Ascending aorta (tissue), 2 donors: Measurements from ENCODE around the gene PCDH9. TPM values are rescaled to one million over a fixed set of nuclear protein-coding genes. Genes with fewer than 3 reads are reported as not detected.

Experiments used
- DNase-seq, 2 donors: peaks; one replicate each; pipeline ENCODE4 v3.0.0-alpha.2; 2019; ENCODE audit warnings: low spot score in 2 of 2
- H3K27ac ChIP-seq, 2 donors: fragments of 200-600 bp; sonication (generic); one replicate each; pipeline ENCODE4 v1.5.1; 2016 to 2017; ENCODE audit warnings: mild to moderate bottlenecking in 1 of 2
- H3K27me3 ChIP-seq: fragments of 200-600 bp; sonication (generic); one replicate; pipeline ENCODE4 v1.5.1; 2017
- H3K36me3 ChIP-seq, 2 donors: fragments of 200-600 bp; sonication (generic); one replicate each; pipeline ENCODE4 v1.5.1; 2016
- H3K4me1 ChIP-seq, 2 donors: fragments of 200-600 bp; sonication (generic); one replicate each; pipeline ENCODE4 v1.5.1; 2016 to 2017; ENCODE audit warnings: mild to moderate bottlenecking in 1 of 2
- H3K4me3 ChIP-seq, 2 donors: fragments of 200-600 bp; sonication (generic); one replicate each; pipeline ENCODE4 v1.5.1; 2016 to 2017; ENCODE audit warnings: mild to moderate bottlenecking in 1 of 2
- H3K9me3 ChIP-seq, 2 donors: fragments of 200-600 bp; sonication (generic); one replicate each; pipeline ENCODE4 v1.5.1; 2016
- intact Hi-C: fragments of 100-400 bp; cut with DNase I; formaldehyde crosslinking; loops from one replicate; pipeline ENCODE4 v1.15.1; 2023
- total RNA-seq: library from RNA; depleted of rRNA; stranded (reverse); fragments of >200 nt; gene quantifications from one replicate; pipeline ENCODE4 v1.1.0, GENCODE V29; 2016
- TF ChIP-seq, protein P1 (sequence below), 3 experiments: fragments of 200-600 bp in 2 of 3; fragments of 450-650 bp in 1 of 3; sonication (generic) in 2 of 3; IDR thresholded peaks; one replicate each; pipeline ENCODE4 v1.5.1; 2016 to 2019; ENCODE audit warnings: antibody characterized with exemption in 3 of 3, mild to moderate bottlenecking in 1 of 3, moderate library complexity in 1 of 3

PCDH9 gene
- total RNA-seq, 1 donor from 2014 or later: 3.6 TPM

GRCh38 chr13:66586489-66586888, 643.6 kb downstream of the PCDH9 start:
- no peaks in the 10 kb centered on the region for H3K27me3 ChIP-seq
- no peak overlapping the region for H3K27ac ChIP-seq
- H3K4me3 ChIP-seq: no peak overlapping the region
- H3K9me3 ChIP-seq: no peaks in the 10 kb centered on the region
- intact Hi-C loops: no loop called here
- TF ChIP-seq, protein P1, sequence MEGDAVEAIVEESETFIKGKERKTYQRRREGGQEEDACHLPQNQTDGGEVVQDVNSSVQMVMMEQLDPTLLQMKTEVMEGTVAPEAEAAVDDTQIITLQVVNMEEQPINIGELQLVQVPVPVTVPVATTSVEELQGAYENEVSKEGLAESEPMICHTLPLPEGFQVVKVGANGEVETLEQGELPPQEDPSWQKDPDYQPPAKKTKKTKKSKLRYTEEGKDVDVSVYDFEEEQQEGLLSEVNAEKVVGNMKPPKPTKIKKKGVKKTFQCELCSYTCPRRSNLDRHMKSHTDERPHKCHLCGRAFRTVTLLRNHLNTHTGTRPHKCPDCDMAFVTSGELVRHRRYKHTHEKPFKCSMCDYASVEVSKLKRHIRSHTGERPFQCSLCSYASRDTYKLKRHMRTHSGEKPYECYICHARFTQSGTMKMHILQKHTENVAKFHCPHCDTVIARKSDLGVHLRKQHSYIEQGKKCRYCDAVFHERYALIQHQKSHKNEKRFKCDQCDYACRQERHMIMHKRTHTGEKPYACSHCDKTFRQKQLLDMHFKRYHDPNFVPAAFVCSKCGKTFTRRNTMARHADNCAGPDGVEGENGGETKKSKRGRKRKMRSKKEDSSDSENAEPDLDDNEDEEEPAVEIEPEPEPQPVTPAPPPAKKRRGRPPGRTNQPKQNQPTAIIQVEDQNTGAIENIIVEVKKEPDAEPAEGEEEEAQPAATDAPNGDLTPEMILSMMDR (IDR thresholded peaks at IDR 0.05): no peak
- H3K36me3 ChIP-seq: no peaks in the 10 kb centered on the region
- H3K4me1 ChIP-seq: no peaks in the 10 kb centered on the region
- no peak for DNase-seq

DNA sequence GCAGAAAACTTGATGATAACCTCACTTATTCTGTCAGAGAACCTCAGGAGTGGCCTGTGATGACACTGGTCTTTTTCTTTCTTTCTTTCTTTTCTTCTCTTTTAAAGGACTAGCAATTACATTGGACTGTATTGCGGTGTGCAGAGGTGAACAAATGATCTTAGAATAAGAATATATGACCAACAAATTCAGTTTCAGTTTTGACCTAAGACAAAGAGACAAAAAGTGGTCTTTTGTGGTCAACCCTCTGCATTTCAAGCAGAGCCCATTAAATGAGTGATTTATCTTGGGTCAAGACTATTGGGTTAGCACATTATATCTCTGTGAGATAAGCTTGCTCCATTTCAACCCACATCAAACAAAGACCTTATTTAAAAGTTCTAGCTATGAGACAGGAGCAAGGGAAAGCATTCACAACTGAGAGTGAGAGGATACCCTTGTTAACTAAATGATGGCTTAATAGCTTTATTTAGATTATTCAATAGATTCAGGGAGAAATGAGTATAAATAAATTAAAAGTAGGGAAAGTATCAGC, 644.4 kb downstream of the PCDH9 start:
- intact Hi-C loops: no loop called here
- no peaks in the 10 kb centered on the region for H3K36me3 ChIP-seq
- no peaks in the 10 kb centered on the region for H3K27me3 ChIP-seq
- no peaks in the 10 kb centered on the region for H3K4me1 ChIP-seq
- no peak overlapping the region for H3K4me3 ChIP-seq
- TF ChIP-seq, protein P1 (IDR thresholded peaks at IDR 0.05): no peak
- H3K27ac ChIP-seq: no peak overlapping the region
- H3K9me3 ChIP-seq: no peaks in the 10 kb centered on the region
- DNase-seq: no peak

DNA sequence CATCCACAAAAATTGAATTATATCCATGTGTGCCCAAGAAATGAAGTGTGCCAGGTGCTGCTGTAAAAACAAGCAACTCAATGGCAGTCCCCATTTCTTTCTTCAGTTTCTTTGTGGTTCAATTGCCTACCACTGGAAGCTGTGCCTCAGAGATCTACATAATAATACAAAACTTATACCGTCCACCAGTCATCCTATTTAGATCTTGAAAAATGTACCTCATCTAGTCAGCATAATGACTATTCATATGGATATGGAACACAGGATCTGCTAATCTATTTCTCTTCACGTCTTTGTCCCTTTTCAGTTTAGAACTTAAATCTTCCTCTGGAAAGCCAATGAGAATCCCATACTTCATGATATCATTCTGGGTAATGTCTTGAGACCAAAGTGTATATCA, 648.5 kb downstream of the PCDH9 start:
- Histone ChIP-seq H3K27me3 (no peaks in the 10 kb centered on the region), H3K4me1 (no peaks in the 10 kb centered on the region), H3K9me3 (no peaks in the 10 kb centered on the region), H3K4me3 (no peak overlapping the region), H3K27ac (no peak overlapping the region), H3K36me3 (no peaks in the 10 kb centered on the region)
- intact Hi-C loops: no loop called here
- TF ChIP-seq, protein P1 (IDR thresholded peaks at IDR 0.05): no peak
- no peak for DNase-seq

DNA sequence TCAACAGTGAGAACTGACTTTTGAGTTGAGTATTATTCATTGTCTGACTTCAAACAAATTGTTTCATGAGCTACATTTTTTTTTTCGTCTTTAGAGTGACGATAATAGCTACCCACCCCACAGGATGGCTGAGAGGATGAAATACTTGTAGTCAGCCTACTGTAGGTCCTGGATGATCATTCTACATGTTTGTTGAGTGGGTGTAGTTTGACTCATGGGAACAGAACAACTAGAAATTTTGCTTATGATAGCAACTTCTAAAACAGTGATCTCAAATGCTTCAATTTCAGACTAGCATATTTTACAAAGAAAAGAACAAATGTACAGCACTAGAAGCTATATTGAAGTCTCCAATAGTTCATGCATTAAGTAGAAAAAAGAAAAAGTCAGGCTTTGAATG, 651.8 kb downstream of the PCDH9 start:
- TF ChIP-seq, protein P1 (IDR thresholded peaks at IDR 0.05): no peak
- DNase-seq: no peak
- no peaks in the 10 kb centered on the region for H3K27me3 ChIP-seq
- no peak overlapping the region for H3K27ac ChIP-seq
- H3K9me3 ChIP-seq: no peaks in the 10 kb centered on the region
- intact Hi-C loops: no loop called here
- no peaks in the 10 kb centered on the region for H3K36me3 ChIP-seq
- H3K4me3 ChIP-seq: no peak overlapping the region
- no peaks in the 10 kb centered on the region for H3K4me1 ChIP-seq

GRCh38 chr13:66577358-66577757, 652.8 kb downstream of the PCDH9 start:
- DNase-seq: no peak
- H3K4me3 ChIP-seq: no peak overlapping the region
- TF ChIP-seq, protein P1 (IDR thresholded peaks at IDR 0.05): no peak
- no peaks in the 10 kb centered on the region for H3K9me3 ChIP-seq
- no peaks in the 10 kb centered on the region for H3K27me3 ChIP-seq
- intact Hi-C loops: no loop called here
- H3K27ac ChIP-seq: no peak overlapping the region
- H3K36me3 ChIP-seq: no peaks in the 10 kb centered on the region
- H3K4me1 ChIP-seq: no peaks in the 10 kb centered on the region

- TF ChIP-seq, protein P1 (IDR thresholded peaks at IDR 0.05): no peak
- Histone ChIP-seq H3K27me3 (no peaks in the 10 kb centered on the region), H3K36me3 (no peaks in the 10 kb centered on the region), H3K4me3 (no peak overlapping the region), H3K4me1 (no peaks in the 10 kb centered on the region), H3K27ac (no peak overlapping the region), H3K9me3 (no peaks in the 10 kb centered on the region)
- no peak for DNase-seq
- intact Hi-C loops: no loop called here
Observed at GRCh38 chr13:66576381-66576780, 653.8 kb downstream of the PCDH9 start.
